Activated naive CD4-positive, alpha-beta T cell treated with anti-CD3 and anti-CD28 coated beads, Interleukin-2, amount 50 U/mL, for 24 hours (primary cell): Measurements from ENCODE around the gene MDK.

Source experiments
- H3K27ac Mint-ChIP-seq: one replicate; pipeline ENCODE4 v1.8.0; 2021; ENCODE audit warnings: mild to moderate bottlenecking, mixed read lengths
- H3K27me3 Mint-ChIP-seq: one replicate; pipeline ENCODE4 v1.8.0; 2021; ENCODE audit warnings: mixed read lengths
- H3K36me3 Mint-ChIP-seq: one replicate; pipeline ENCODE4 v1.8.0; 2021; ENCODE audit warnings: mixed read lengths
- H3K4me1 Mint-ChIP-seq: one replicate; pipeline ENCODE4 v1.8.0; 2021; ENCODE audit warnings: mixed read lengths
- H3K4me3 Mint-ChIP-seq: one replicate; pipeline ENCODE4 v1.8.0; 2021; ENCODE audit warnings: mild to moderate bottlenecking, mixed read lengths
- H3K9me3 Mint-ChIP-seq: one replicate; pipeline ENCODE4 v1.8.0; 2021; ENCODE audit warnings: mixed read lengths

The MDK gene

GRCh38 chr11:46343520-46343919 lies 37.9 kb upstream of the MDK start:
- Mint-ChIP-seq H3K4me1 (peaks cover 78% of the 10 kb centered on the region), H3K27ac (peak overlapping the region; percentile 1), H3K27me3 (no peaks in the 10 kb centered on the region), H3K9me3 (no peaks in the 10 kb centered on the region), H3K4me3 (no peak overlapping the region), H3K36me3 (no peaks in the 10 kb centered on the region)

- H3K4me1 Mint-ChIP-seq: peaks cover 79% of the 10 kb centered on the region
- no peaks in the 10 kb centered on the region for H3K27me3 Mint-ChIP-seq
- no peaks in the 10 kb centered on the region for H3K9me3 Mint-ChIP-seq
- peak overlapping the region; percentile 90 for H3K4me3 Mint-ChIP-seq
- H3K36me3 Mint-ChIP-seq: no peaks in the 10 kb centered on the region
- H3K27ac Mint-ChIP-seq: peak overlapping the region; percentile 80
Measured at GRCh38 chr11:46345131-46345597, 36.3 kb upstream of the MDK start.

- peak overlapping the region; percentile 90 for H3K4me3 Mint-ChIP-seq
- H3K27ac Mint-ChIP-seq: peak overlapping the region; percentile 80
- H3K36me3 Mint-ChIP-seq: no peaks in the 10 kb centered on the region
- peaks cover 84% of the 10 kb centered on the region for H3K4me1 Mint-ChIP-seq
- no peaks in the 10 kb centered on the region for H3K27me3 Mint-ChIP-seq
- no peaks in the 10 kb centered on the region for H3K9me3 Mint-ChIP-seq
Measured at GRCh38 chr11:46345881-46346484, 35.5 kb upstream of the MDK start.

GRCh38 chr11:46346886-46347636 lies 34.4 kb upstream of the MDK start, which contains the start of gene DGKZ:
DGKZ (plus strand) TSS chr11:46347463; CDS start chr11:46347660, 197 bp downstream.
- Mint-ChIP-seq H3K9me3 (no peaks in the 10 kb centered on the region), H3K27ac (peak within 1 kb of the TSS; percentile 96), H3K36me3 (no peaks in the 10 kb centered on the region), H3K4me3 (peak within 1 kb of the TSS; percentile 97), H3K4me1 (peaks cover 84% of the 10 kb centered on the region), H3K27me3 (no peaks in the 10 kb centered on the region)

- H3K27me3 Mint-ChIP-seq: no peaks in the 10 kb centered on the region
- H3K9me3 Mint-ChIP-seq: no peaks in the 10 kb centered on the region
- H3K27ac Mint-ChIP-seq: peak overlapping the region; percentile 96
- H3K4me3 Mint-ChIP-seq: peak overlapping the region; percentile 97
- no peaks in the 10 kb centered on the region for H3K36me3 Mint-ChIP-seq
- peaks cover 82% of the 10 kb centered on the region for H3K4me1 Mint-ChIP-seq
Measured at GRCh38 chr11:46347637-46348311, 33.7 kb upstream of the MDK start.

- H3K27me3 Mint-ChIP-seq: no peaks in the 10 kb centered on the region
- peak overlapping the region; percentile 97 for H3K4me3 Mint-ChIP-seq
- no peaks in the 10 kb centered on the region for H3K9me3 Mint-ChIP-seq
- no peaks in the 10 kb centered on the region for H3K36me3 Mint-ChIP-seq
- H3K27ac Mint-ChIP-seq: peak overlapping the region; percentile 96
- H3K4me1 Mint-ChIP-seq: peaks cover 82% of the 10 kb centered on the region
Measured at GRCh38 chr11:46348566-46349401, 32.7 kb upstream of the MDK start.

GRCh38 chr11:46350695-46351094 lies 30.8 kb upstream of the MDK start:
- Mint-ChIP-seq H3K27ac (peak overlapping the region; percentile 88), H3K27me3 (no peaks in the 10 kb centered on the region), H3K4me1 (peaks cover 79% of the 10 kb centered on the region), H3K36me3 (no peaks in the 10 kb centered on the region), H3K9me3 (no peaks in the 10 kb centered on the region), H3K4me3 (peak overlapping the region; percentile 85)

GRCh38 chr11:46351148-46351547 lies 30.3 kb upstream of the MDK start:
- Mint-ChIP-seq H3K4me1 (peaks cover 79% of the 10 kb centered on the region), H3K4me3 (peak overlapping the region; percentile 85), H3K27me3 (no peaks in the 10 kb centered on the region), H3K36me3 (no peaks in the 10 kb centered on the region), H3K27ac (peak overlapping the region; percentile 88), H3K9me3 (no peaks in the 10 kb centered on the region)

- Mint-ChIP-seq H3K27ac (peak overlapping the region; percentile 88), H3K4me3 (peak overlapping the region; percentile 85), H3K27me3 (no peaks in the 10 kb centered on the region), H3K4me1 (peaks cover 79% of the 10 kb centered on the region), H3K36me3 (peaks cover under 1% of the 10 kb centered on the region), H3K9me3 (no peaks in the 10 kb centered on the region)
Measured at GRCh38 chr11:46351606-46352005, 29.9 kb upstream of the MDK start.

GRCh38 chr11:46352063-46352841 lies 29.2 kb upstream of the MDK start:
- peaks cover 4% of the 10 kb centered on the region for H3K36me3 Mint-ChIP-seq
- H3K27me3 Mint-ChIP-seq: no peaks in the 10 kb centered on the region
- H3K9me3 Mint-ChIP-seq: no peaks in the 10 kb centered on the region
- H3K4me1 Mint-ChIP-seq: peaks cover 80% of the 10 kb centered on the region
- H3K27ac Mint-ChIP-seq: peak overlapping the region; percentile 88
- H3K4me3 Mint-ChIP-seq: peak overlapping the region; percentile 85

GRCh38 chr11:46353698-46354097 lies 27.8 kb upstream of the MDK start:
- Mint-ChIP-seq H3K4me1 (peaks cover 90% of the 10 kb centered on the region), H3K36me3 (peaks cover 4% of the 10 kb centered on the region), H3K27ac (peak overlapping the region; percentile 74), H3K27me3 (no peaks in the 10 kb centered on the region), H3K4me3 (peak overlapping the region; percentile 85), H3K9me3 (no peaks in the 10 kb centered on the region)

GRCh38 chr11:46356924-46357482 lies 24.5 kb upstream of the MDK start:
- peaks cover 4% of the 10 kb centered on the region for H3K36me3 Mint-ChIP-seq
- peaks cover 73% of the 10 kb centered on the region for H3K4me1 Mint-ChIP-seq
- peak overlapping the region; percentile 91 for H3K27ac Mint-ChIP-seq
- no peak overlapping the region for H3K4me3 Mint-ChIP-seq
- H3K27me3 Mint-ChIP-seq: no peaks in the 10 kb centered on the region
- no peaks in the 10 kb centered on the region for H3K9me3 Mint-ChIP-seq

GRCh38 chr11:46357483-46357936 lies 24.0 kb upstream of the MDK start:
- peaks cover 75% of the 10 kb centered on the region for H3K4me1 Mint-ChIP-seq
- no peaks in the 10 kb centered on the region for H3K9me3 Mint-ChIP-seq
- H3K4me3 Mint-ChIP-seq: no peak overlapping the region
- H3K27me3 Mint-ChIP-seq: no peaks in the 10 kb centered on the region
- peak overlapping the region; percentile 73 for H3K27ac Mint-ChIP-seq
- peaks cover 4% of the 10 kb centered on the region for H3K36me3 Mint-ChIP-seq

GRCh38 chr11:46359953-46360352 lies 21.5 kb upstream of the MDK start:
- no peaks in the 10 kb centered on the region for H3K27me3 Mint-ChIP-seq
- H3K27ac Mint-ChIP-seq: no peak overlapping the region
- H3K4me3 Mint-ChIP-seq: no peak overlapping the region
- H3K36me3 Mint-ChIP-seq: peaks cover 4% of the 10 kb centered on the region
- peaks cover 69% of the 10 kb centered on the region for H3K4me1 Mint-ChIP-seq
- no peaks in the 10 kb centered on the region for H3K9me3 Mint-ChIP-seq
